Measurements from ENCODE around the gene CARHSP1.
"Not testable (repeated sequence)": the region's sequence is repeated elsewhere in the genome, so short reads cannot be mapped to it uniquely, and the experiment has no call there.

Gene CARHSP1

DNA sequence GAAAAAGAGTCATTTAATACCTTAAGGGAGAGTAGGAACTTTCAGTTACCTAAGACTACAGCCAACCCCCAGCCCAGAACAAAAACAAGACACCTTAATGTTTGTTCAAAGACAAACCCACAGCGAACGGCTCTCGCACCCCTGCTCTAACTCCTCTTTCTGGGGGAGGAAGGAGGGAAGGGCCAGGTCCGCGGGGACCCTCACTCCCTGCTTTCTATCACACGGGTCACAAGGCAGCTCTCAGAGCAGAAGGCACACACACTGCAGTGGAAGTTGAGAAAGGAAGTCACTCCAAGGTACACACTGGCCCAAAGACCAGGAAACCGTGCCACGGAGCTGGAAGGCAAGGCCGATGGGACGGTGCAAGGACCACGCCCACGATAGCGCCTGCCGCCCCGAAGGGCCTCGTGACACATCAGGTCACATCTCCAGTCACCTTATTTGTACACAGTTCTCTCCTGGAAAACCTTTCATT, 23.3 kb upstream of the CARHSP1 start:
- DNase-seq, result no peak

DNA sequence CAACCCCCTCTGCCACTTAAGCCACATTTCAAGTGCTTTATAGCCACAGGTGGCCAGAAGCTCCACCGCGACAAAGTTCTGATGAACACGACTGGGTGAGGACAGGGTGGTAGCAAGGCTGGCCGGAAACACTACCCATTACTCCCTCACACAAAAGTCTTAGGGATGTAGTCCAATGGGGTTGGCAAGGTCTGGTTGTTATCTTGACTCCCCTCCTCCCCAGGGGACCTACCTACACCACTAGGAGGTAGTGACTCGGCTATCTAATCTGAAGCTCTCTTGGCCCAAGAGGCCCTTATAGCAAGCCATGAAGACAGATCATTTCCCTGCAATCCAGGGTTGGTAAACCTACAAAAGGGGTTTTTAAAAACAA, 21.7 kb upstream of the CARHSP1 start:
- DNase-seq, result no peak

DNA sequence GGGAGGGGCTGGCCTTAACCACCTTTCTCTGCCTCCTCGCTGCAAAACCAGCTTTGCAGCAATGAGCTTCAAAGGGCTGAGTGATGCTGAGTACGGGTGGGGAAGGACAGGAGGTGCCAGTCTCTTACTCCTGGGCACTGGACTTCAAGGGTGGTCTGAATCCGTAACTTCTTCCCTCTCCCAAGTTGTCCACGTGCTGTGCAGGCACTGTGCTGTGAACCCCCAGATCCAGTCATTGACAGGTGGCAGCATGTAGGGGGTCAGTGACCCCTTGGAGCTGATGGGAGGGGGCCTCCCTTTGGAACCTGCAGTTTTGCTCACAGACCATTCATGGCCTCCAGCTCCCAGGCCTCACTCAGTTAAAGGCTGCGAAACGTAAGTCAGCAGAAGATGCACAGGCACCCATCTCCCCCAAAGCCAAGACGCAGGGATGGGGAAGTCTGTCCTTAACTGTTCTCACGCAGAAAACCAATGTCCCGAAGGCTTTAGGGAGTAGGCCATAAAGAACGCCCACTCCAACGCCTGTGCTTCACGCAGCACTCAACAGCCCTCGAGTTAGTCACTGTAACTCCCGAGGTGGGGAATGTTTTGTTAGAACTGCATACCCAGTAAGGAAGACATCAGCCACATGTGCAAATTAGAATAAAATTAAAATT, 21.2 kb upstream of the CARHSP1 start:
- DNase-seq, result no peak

DNA sequence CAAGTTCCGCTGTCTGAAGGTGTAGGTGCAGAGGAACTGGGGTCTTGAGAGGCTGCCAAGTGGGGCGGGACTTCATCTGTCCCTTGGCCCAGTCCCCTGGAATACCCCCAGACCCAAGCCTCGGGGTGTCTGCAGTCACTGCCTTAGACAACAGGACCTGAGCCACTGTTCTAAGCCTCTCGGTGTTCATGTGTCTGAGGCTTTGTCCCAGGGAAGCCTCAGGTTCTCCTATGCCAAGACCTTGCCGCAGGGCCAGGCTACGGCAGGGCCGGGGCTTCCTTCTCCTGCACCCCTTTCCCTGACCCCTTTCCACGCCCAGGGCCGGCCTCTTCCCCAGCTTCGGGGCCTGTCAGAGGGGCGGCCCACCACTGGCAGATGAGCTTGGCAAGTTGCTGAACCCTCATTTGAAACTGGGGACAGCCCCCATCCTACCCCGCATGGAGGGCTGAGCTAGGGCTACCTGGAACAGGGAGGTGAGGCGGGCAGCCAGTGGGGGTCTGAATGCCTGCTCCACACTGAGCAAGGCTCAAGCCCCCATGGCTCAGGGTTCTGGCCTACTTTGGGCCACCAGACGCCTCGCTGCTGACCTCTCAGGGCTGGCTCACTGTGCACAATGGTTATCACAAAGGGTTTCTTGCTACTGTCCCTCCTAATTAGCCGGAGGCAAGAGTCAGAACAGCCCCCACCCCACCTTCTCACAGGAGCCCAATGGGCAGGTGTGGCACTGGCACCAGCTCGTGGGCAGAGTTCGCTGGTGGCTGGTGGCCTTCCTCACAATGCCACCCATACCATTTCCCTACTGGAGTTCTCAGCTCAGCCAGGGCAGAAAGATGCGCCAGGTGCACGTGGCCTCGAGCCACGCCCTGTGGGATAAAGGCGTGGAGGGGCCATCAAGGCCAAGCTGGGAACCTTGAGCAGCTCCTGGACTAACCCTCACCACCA, 20.4 kb upstream of the CARHSP1 start:
- no peak for DNase-seq

DNA sequence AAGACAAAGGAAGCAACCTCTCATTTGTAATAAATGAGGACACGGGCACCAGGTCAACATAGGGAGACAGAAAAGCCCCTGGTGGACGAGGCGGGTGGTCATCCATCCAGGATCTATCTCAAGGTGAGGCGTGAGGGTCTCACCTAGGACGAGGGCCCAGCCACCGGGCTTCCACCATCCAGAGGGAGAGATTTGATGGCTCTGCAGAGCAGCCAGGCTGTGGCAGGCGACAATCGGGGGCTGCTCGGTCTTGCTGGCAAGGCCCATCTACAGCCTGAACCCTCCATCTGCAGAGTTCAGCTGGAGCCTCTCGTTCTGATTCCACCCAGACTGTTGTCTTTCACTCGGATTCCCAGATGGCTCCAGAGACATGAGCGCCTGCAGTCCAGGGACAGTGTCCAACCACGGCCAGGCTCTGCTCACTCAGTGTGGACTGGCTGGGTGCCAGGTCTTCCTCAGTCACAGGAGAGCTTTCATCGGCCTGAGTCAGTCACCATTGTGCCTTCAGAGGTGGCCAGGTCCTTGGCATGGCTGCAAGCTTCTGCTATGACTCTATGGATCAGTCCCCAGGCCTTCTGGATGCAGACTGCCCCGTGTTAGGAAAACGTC, 19.2 kb upstream of the CARHSP1 start:
- DNase-seq, result peak in 1 of 2 experiments; percentile 62

DNA sequence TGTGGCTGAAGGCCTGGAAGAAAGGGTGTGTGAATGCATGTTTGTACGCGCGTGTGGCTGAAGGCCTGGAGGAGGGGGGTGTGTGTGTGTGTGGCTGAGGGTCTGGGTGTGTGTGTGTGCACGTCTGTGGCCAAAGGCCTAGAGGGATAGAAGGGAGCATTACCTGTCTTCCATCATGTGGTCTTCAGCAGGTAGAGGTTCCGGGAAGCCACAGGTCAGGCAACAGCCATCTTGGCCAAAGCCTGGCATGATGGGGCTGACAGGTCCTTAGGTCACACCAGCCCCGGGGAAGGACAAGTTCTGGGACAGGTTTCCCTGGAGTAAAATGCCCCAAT, 18.6 kb upstream of the CARHSP1 start:
- DNase-seq, result no peak

DNA sequence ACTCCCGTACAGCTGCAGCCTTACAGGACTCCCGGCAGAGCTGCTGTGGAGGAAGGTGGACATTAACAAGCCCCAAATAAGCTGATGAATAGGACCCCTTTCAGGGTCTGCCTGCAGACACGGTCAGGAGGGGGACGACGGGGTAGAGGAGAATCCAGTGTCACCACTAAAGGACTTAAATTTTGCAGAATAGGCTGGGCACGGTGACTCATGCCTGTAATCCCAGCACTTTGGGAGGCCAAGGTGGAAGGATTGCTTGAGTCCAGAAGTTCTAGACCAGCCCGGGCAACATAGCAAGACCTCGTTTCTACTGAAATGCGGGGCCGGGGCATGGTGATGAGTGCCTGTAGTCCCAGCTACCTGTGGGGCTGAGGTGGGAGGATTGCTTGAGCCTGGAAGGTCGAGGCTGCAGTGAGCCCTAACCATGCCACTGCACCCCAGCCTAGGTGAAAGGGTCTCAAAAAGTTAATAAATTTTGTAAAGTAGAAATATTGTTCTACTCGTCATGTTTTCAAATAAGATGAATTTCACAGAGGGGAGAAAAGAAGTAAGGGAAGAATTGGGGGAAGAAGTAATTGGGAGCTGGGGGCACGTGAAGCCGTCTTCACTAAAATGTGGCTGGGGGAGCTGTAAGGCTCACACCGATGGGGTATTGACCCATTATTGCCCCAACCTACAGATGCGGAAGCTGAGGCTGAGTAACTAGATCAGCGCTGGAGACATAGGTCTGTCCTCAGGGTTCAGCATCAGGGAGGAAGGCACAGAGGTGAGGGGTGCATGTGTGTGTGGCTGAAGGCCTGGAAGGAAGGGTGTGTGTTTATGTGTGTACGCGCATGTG, 18.0 kb upstream of the CARHSP1 start:
- DNase-seq, result no peak

DNA sequence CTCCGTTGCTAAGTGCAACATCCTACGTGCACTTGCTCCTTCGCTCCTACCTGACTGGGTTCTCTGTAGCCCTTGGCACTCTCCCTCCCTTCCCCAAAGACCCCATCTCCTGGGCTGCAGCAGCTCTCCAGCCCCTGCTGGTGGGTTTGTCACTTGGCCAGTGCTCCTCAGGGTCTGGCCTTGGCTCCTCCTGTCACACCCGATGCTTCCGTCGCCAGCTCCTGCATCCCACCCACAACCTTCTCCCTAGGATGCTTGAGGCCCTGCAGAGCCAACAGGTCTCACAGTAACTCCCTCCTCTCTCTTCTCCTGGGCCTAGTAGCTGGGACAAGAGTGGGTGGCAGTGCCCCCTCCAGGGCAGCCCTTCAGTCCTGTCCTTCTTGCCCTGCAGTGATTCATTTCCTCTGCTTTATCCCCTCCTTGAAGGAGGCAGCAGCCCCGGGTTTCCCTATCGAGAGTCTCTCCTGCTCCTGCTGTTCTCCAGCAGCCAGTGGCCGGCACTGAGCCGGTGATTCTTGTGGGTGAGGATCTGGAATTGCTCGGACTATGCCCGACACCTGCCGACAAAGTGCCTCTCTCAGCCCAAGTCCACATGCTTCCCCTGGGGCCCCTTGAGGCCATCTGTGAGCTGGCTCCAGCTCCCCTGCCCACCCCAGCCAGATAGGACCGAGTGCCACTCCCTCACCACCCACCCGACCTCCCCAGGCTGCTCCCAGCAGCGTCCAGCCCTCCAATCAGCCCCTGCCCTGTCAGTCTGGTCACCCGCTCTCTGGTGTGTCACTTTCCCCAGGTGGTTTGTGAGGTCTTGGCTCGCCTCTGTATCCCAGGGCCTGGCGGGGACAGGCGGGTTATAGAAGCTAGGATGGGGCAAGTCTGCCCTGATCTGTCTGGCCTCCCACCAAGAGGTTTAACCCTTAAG, 17.1 kb upstream of the CARHSP1 start:
- no peak for DNase-seq

DNA sequence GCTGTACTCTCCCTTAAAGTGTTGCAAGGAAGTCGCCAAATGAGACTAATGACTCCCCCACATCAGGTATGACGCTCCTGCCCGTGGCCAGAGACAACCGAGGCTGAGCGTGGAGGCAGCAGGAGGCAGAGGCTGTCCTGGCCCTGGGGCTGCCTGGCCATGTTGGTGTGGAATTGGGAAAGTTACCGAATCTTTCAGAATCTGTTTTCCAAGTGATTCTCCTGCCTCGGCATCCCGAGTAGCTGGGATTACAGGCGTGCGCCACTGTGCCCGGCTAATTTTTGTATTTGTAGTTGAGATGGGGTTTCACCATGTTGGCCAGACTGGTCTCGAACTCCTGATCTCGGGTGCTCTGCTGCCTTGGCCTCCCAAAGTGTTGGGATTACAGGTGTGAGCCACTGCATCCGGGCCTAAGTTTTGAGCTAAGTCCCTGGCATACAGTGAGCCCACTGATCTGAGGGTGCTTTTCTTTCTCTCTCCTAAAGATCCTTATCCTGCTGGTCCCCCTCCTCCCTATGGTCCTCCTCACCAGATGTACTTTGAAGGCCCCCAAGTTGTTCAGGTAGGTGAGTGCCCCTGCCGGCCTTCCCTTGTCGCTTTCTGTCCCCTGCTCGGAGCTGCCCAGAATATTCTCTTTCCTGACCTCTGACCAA, 14.0 kb upstream of the CARHSP1 start:
- DNase-seq, result no peak

DNA sequence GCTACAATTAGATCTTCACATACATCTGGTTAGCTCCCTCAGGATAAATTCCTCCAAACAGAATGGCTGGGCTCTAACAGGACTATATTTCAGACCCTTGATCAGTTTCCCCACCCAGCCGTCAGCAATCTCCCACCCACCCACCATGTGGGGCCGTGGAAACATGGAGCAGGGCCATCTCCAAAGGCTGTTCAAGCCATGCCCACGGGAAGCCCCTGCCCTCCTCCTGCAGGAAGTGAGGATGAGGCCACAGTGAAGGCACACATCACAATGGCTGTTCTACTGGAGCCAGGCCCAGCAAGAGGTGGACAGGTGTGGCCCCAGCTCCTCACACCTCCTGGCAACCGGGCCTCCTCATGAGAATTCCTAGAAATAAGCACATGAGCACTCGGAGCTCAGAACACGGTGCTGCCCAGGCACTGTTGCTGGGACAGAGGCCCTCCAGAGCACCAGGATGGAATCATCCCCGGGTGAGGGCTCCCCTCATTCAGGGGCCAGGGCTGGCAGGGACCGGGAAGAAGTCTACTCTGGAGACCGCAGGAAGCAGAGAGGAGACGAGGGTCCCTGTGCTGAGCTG, 13.3 kb upstream of the CARHSP1 start, which contains the start of gene LITAFD:
LITAFD (plus strand) TSS at position 311 of the 577 bp plus-strand sequence. CDS start 2,005 bp downstream, outside the sequence.
- DNase-seq, result no peak

DNA sequence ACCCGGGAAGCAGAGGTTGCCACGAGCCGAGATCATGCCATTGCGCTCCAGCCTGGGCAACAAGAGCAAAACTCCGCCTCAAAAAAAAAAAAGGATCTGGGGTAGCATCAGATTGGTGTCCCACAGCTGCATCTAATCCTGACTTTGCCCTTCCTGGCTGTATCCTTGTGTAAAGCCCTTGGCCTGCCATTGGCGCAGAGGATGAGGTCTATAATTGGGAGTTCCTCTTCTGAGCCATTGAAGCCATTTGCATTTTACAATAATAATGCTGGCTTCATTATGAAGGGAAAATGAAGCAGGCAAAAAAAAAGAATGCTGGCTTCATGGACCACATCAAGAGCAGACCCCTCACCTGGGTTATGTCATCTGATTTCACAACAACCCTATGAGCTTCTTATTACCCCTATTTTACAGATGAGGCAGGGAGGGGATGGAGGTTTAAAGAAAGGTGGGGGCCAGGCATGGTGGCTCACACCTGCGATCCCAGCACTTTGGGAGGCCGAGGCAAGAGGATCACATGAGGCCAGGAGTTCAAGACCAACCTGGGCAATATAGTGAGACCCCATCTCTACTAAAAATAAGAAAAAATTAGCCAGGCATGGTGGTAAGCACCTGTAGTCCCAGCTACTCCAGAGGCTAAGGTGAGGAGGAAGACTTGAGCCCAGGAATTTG, 12.2 kb upstream of the CARHSP1 start:
- no peak for DNase-seq

DNA sequence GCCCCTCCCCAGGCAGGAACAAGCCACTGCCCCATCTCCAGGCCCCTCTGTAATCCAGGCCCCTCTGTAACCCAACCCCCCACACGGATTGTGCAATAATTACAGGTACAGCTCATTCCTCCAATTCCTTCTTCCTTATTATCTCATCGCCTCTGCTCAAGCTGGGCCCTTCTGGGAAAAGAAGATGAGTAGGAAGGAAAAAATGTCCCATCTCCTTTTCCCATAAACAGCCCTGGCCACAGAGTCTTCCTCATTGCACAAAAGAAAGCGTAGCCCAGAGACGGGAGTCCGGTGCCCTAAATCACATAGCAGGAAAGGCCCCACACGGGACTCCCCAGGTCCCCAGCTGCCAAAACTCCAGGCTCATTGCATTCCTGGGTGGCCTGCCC, 9.7 kb upstream of the CARHSP1 start:
- DNase-seq, result no peak

DNA sequence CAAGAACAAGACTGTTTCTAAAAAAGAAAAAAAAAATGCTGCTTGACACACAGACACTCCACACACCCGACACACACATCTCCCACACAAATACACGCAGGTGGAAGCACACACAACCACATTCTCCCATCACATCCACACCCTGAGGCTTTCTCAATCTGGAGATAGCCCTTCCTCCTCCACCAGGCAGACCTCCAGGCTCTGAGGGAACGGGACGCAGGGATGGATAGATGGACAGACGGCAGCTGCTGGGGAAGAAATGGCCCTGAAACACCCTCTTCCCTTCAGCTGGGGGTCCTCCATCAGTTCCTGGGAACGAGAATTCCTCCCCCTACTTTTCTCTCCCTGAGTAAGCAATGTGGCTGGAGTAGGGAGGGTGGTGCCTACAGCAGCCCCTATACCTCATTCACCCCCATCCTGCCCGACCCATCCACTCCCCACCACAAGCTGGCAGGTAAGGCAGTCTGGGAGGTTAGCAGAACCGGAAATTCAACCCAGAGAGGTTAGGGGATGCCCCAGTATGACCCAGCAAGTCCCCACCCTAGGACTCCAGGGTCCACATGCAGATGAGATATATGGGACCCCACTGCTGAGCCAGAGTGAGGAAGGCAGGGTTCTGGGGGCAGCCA, 9.2 kb upstream of the CARHSP1 start:
- no peak for DNase-seq

DNA sequence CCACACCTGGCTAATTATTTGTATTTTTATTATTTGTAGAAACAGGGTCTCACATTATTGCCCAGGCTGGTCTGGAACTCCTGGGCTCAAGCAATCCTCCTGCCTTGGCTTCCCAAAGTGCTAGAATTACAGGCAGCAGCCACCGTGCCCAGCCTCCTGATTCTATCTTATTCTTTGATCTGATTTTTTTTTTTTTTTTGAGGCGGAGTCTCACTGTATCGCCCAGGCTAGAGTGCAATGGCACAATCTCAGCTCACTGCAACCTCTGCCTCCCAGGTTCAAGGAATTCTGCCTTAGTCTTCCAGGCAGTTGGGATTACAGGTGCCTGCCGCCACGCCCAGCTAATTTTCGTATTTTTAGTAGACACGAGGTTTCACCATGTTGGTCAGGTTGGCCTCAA, 6.5 kb upstream of the CARHSP1 start:
- DNase-seq, result not testable (repeated sequence)

DNA sequence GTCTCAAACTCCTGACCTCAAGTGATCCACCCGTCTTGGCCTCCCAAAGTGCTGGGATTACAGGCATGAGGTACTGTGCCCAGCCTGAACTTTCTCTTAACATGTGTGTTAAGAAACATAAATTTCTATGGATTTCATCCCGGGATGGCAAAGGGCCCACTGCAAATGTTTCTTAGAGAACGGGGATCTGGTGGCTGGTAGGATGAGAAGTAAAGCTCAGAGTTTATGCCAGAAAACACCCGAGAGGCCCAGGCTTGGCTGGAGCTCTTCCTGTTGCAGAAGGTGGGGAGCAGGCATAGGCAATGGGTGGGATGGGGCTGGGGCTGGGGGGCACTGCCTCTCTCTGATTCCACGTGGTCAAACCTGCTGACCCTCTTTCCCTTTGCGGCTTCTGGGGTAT, 5.6 kb upstream of the CARHSP1 start:
- no peak for DNase-seq

DNA sequence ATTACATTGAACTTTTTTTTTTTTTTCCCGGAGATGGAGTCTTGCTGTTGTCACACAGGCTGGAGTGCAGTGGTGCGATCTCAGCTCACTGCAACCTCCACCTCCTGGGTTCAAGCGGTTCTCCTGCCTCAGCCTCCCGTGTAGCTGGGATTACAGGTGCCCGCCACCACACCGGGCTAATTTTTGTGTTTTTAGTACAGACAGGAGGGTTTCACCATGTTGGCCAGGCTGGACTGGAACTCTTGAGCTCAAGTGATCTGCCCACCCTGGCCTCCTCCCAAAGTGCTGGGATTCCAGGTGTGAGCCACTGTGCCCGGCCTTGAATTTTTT, 5.0 kb upstream of the CARHSP1 start:
- DNase-seq, result not testable (repeated sequence)

DNA sequence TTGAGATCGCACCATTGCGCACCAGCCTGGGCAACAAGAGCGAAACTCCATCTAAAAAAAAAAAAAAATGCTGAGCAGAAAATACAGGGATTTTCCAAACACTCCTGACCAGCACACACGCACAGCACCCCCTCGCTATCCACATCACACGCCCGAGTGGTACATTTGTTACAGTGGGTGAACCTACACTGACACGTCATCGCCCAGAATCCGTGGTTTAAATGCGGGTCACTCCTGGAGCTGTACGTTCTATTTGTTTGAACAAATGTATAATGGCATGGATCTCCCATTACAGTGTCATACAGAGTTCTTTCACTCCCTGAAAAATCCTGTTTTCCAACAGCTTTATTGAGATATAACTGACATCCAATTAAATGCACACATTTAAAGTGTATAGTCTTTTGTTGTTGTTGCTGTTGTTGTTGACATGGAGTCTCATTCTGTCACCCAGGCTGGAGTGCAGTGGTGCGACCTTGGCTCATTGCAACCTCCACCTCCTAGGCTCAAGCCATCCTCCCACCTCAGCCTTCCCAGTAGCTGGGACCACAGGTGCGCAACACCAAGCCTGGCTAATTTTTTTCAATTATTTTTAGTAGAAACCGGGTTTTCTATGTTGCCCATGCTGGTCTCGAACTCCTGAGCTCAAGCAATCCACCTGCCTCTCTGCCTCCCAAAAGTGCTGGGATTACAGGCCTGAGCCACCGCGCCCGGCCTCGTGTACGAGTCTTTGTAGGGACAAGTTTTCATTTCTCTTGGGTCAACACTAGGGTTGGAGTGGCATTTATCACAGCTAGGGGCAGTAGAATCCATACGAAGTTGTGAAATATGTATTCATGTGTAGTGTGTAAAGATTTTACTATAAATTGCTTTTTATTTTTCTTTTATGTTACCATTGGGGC, 4.4 kb upstream of the CARHSP1 start:
- DNase-seq, result no peak

DNA sequence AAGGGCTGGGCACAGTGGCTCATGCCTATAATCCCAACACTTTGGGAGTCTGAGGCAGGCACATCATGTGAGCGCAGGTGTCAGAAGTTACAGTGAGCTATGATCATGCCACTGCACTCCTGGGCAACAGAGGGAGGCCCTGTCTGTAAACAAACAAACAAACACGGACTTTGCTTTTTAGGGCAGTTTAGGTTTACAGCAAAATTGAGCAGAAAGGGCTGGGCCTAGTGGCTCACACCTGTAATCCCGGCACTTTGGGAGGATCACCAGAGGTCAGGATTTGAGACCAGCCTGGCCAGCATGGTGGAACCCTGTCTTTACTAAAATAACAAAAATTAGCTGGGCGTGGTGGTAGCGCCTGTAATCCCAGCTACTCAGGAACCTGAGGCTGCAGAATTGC, 3.3 kb upstream of the CARHSP1 start:
- DNase-seq, result no peak

DNA sequence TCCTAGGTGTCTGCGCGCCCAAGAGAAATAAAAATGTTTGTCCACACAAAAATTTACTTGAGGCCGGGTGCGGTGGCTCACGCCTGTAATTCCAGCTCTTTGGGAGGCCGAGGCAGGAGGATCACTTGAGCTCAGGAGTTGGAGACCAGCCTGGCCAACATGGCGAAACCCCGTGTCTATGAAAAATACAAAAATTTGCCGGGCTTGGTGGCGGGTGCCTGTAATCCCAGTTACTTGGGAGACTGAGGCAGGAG, 1.1 kb upstream of the CARHSP1 start:
- not testable (repeated sequence) for DNase-seq

Measured in NCI-H446 (cell line).